HG03060 (cell line): ENCODE results near the gene HIPK2.

Experiments used
- ATAC-seq: cut with Tn5 transposase; IDR thresholded peaks from one replicate; pipeline ENCODE4 v1.9.1; 2021; ENCODE audit warnings: low read depth, moderate number of reproducible peaks; ENCODE audit not compliant: unreplicated experiment

Gene HIPK2

GRCh38 chr7:139699640-139700504 is 77.9 kb downstream of the HIPK2 start:
- ATAC-seq, result no peak

DNA sequence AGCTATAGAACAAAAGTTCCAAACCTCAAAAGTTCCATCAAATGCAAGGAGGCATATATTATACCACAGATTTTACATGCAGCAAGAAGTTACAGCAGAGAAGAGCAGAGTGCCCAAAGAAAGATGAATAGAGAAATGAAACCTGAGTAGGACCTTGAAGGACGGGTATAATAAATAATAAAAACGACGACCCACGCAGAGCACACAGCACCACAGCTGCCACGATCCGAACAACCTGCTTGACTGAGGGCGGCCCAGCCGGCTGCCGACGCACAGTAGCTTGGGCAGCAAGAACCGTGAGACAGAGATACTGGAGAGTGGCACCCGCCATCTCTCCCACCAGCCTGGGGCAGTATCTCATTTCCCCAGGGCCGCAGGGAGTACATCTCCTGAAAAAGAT is 79.0 kb downstream of the HIPK2 start:
- ATAC-seq, result no peak

DNA sequence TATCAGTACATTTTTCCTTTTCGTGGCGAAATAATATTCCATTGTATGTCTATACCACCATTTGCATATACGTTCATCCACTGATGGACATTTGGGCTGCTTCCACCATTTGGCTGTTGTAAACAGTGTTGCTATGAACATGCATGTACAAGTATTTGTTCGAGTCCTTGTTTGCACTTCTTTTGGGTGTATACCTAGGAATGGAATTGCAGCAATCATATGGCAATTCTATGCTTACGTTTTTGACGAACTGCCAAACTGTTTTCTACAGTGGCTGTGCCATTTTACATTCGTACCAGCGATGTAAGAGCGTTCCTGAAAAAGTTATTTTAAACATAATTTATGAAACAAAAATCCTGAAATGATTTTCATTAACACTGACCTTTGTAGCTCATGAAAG is 79.5 kb downstream of the HIPK2 start:
- no peak for ATAC-seq

DNA sequence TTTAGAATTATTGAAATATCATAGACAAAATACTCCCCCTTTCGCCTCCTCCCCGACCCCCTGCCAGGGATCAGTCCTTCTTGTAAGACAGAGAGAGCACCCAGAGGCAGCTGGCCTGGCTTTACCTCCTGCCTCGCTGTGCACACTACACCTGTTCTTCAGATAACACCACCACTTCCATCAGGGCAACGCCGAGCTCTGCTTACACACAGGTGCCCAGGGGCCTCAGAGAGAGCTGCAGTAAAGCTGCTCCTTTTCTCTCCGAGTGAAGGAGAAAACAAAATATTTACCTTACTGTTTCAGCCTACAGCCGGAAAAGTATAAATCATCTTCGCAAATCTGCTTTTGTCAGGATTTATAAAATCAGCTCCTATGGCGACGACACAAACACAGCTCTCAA is 80.7 kb downstream of the HIPK2 start:
- no peak for ATAC-seq

DNA sequence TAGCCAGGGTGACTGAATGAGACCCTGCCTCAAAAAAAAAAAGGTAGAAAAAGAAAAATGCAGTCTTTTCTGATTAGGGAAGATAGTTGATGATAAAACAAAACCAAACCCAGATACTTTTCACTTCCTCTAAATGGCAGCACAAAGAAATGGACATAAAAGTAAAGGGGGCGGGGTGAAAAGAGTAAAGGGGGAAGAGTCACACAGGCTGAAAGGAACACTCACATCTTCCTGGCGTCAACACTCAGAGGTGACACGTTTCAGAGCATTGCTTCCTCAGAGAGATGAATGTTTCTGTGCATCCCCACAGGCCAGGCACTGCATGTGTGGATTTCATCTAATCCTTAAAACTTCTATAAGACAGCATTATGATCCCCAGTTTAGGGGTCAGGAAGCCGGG is 81.2 kb downstream of the HIPK2 start:
- no peak for ATAC-seq

DNA sequence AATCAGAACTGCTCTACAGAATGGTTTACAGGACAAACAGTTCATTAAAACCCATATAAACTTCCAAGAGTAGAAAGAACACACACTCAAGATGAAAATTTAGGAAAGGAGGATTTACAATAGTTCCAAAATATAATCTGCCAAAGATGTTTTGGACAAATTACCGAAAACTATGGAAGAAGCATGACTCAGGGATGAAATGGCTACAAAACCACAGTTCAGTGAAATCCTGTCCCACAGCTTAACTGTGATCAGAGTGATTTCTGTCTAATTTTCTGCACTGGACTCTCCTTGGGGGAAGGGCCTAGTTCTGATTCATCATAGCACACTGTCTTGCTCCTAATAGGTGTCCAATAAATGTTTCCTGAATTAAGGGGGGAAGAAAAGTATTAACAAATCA is 82.2 kb downstream of the HIPK2 start:
- no peak for ATAC-seq

DNA sequence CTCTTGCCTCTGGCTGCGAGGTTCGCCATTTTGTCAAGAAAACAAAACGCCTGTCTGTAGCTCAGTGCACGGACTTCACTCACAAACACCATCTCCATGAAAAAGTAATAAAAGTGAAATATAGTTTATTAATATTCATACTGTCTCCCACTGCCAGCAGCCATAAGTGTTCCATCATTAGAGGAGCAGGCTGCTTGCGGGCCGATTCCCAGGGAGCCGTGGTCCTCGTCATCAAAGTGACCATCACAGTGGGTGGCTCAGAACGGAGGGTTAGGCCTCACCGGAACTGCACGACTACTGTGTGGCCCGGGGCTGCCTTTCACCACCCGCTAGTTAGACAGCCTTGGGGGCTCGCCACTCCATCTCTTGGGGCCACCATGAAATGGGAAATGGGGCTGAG is 82.7 kb downstream of the HIPK2 start:
- no peak for ATAC-seq

DNA sequence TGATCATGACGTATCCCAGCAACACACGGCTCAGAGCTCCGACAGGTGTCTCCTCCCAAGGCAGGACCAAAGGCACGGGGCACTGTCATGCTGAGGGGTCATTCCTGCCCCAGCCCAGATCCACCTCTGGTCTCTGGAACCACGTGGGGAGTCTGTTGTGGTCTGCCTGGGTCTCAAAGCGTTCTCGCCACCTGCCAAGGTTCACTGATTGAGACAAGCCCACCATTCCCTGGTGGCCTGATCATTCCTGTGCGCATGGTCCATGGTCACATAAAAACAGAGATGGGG is 83.5 kb downstream of the HIPK2 start:
- no peak for ATAC-seq

DNA sequence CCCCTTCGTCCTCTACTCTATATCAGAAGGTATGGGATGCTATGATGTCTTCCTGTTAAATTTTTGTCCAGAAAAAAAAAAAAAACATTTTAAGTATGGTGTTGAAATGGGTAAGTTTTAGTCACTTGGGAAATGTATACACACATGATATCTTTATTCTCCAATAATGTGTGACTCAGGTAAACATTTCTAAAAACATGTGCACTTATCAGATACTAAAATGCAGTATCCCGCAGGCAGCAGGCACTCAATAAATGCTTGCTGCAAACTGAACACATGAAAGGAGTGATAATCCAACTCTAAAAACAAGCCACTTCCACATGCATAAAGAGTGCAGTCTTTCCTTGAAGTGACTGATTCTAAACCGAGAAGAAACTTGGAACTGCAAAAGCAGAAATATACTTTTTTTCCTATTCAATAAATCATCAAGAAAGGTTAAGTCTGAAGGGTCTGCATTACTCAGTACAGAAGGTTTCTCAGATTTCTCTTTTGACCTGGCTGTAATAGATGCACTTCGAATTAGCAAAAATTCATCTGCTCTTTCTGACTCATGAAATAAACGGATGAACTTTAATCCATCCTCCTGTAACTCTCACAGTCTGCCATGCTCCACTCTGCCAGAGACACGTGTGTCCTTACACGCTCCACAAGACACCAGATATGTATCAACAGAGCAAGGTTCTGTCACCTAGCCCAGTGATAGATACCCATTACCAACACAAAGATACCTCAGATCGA is 84.0 kb downstream of the HIPK2 start:
- ATAC-seq, result no peak

- no peak for ATAC-seq
Observed at GRCh38 chr7:139692723-139693122, 85.1 kb downstream of the HIPK2 start.

DNA sequence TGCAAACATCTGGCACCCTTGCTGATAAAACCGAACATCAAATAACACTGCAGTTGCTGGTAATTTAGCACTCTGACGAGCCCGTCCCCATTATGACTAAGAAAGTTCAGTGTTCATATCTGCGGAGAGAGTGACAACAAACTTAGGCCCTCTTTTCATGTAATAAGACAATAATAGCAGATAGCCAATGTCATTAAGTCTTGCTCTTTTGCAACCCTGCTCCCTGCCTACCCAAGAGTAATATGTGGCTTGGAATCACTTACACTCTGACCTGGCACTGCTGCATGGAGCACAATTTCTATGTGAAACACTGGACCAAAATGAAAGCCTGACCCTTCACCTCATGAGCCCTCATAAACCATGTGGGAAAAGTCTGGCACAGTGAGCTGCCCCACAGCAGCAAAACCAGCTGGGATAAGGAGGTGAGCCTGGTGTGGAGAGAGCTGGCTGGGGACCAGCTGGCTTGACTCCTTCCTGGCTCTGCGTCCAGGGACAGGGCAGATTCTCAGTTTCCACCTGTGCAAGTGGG is 86.5 kb downstream of the HIPK2 start:
- no peak for ATAC-seq

DNA sequence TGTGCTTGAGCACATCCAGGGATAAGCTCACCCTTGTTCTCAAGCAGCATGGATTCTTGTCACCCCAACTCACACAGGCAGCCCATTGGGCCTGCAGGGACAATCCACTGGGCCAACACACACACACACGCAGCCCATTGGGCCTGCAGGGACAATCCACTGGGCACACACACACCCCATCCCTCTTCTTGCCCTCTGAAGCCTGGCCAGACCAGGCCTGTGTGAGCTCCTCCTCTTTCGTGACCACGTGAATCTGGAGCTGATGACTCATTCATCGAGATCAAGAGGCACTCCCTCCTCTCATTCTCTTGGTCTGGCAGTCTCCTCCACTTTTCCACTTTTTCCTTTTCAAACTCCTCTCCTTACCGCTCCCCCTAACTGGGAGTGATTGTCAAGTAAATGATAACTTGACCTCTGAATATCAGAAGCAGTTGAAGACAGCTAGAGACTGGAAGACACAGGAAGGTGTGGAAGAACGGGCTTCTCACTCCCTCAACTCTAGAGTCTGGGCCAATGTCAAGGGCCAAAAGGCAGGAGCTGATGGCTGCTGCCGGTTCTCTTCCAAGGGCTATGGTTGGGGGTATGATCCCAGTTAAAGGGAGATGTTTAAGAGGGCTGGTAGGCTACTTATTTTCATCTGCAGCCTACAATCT is 89.7 kb downstream of the HIPK2 start:
- no peak for ATAC-seq

DNA sequence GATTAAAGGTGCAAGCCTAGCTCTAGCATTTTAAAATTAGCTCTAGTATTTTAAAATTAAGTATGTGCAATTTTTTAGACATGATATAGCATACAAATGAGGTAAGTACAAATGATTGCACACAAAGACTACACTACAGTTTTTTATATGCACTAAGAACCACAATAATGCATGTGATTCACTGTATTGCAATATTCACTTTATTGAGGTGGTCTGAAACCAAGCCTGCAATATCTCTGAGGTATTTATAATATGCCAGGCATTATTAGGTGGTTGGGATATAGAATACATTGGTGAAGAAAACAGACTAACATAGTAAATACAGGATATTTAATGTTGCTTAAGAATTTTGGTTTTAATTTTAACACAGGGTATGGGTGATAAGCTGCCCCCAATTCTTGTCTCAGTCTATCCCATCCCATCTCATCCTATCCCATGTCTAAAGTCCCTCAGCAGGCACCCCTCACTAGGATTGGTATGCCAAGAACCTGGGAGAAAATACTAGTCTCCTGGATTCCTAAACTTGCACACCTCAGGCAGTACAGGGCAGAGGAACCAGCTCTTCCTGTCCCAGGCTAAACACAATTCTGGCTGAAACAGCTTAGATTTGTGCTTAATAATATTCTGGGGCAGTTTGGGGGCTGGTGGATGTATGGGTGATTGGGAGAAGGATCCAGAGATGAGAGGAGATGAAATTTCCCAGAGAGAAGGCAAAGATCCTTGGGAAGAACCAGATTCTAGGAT is 90.4 kb downstream of the HIPK2 start:
- ATAC-seq, result no peak

DNA sequence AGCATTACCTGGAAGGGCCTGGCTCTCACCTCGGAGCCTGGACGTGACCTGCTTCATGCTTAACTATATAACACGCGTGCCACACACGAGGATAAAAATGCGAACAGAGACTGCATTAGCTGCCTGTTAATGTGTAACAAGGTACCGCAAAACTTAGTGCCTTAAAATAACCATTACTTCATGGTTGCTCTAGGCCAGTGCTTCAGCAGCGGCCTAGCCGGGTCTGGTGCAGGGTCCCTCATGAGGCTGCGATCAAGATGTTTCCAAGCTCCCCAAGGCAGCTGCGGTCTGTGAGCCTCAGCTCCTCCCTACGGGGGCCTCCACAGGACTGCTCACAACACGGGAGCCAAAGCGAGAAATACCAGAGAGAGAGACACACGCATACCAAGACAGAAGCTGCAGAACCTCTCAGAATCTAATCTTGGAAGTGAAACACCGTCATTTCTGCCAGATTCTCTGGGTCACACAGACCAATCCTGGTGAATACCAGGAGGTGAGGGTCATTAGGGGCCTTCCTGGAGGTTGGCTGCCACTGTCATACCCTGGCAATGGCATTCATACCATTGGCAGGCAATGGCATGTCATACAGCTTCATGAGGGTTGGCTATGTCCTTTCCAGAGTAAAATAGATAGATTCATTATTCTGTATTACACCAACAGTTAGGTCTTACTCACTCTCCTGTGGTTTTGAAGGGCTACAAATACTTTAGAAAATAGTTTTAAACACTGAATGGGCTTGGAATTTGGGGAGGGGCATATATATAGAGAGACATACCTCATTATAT is 94.5 kb downstream of the HIPK2 start:
- no peak for ATAC-seq

DNA sequence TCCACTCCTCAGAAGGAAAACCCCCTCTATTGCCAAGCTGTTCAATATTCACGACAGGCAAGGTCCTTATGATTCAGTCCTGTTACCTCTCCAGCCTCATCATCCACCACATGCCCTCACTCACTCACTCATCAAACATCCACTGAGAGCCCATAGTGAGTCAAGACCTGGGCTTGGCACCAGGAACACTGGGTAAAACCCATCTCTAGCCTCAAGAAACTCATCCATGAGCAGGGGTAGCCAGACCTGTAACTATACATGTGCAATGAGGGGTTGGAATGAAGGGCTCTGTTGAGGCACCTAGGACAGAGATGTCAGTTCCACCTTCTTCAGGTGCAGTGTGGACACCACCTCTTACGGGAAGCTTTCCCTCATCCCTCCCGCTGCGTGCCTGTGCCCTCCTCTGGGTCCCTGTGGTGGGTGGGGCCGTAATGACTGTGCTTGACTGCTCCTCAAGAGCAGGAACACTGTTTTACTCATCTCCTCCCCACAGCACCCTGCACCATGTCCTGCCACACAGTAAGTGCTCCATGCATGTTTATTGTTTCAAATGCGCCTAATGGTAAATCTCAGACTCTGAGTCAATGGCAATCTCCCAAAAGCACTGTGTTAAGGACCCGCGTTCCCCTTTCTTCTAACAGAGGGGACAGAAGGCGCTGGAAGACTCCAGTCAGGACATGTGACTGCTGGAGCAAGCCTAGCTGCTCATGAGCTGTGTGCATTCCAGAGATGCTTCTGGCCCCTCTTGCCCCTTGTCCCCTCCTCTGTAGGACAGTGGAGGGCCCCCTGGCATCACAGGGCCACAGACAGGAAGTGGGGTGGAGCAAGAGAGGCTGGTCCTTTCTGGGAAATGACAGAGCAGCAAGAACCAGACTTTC is 95.4 kb downstream of the HIPK2 start:
- no peak for ATAC-seq

- ATAC-seq, result no peak
Observed at GRCh38 chr7:139681812-139682135, 96.0 kb downstream of the HIPK2 start.

- ATAC-seq, result no peak
Observed at GRCh38 chr7:139681463-139681755, 96.4 kb downstream of the HIPK2 start.

GRCh38 chr7:139680676-139681462 is 96.9 kb downstream of the HIPK2 start:
- peak; percentile 47 for ATAC-seq
